Measurements from ENCODE around the gene PBOV1. TPM values are rescaled to one million over a fixed set of nuclear protein-coding genes. Genes with fewer than 3 reads are reported as not detected.

Gene PBOV1
- total and polyA plus RNA-seq, 8 donors = not detected

GRCh38 chr6:138198430-138199091 is 19.7 kb downstream of the PBOV1 start:
- no peak for TF ChIP-seq POLR2A (IDR thresholded peaks at IDR 0.05)
- no peak for TF ChIP-seq POLR2AphosphoS5 (IDR thresholded peaks at IDR 0.05)
- TF ChIP-seq, protein P1, sequence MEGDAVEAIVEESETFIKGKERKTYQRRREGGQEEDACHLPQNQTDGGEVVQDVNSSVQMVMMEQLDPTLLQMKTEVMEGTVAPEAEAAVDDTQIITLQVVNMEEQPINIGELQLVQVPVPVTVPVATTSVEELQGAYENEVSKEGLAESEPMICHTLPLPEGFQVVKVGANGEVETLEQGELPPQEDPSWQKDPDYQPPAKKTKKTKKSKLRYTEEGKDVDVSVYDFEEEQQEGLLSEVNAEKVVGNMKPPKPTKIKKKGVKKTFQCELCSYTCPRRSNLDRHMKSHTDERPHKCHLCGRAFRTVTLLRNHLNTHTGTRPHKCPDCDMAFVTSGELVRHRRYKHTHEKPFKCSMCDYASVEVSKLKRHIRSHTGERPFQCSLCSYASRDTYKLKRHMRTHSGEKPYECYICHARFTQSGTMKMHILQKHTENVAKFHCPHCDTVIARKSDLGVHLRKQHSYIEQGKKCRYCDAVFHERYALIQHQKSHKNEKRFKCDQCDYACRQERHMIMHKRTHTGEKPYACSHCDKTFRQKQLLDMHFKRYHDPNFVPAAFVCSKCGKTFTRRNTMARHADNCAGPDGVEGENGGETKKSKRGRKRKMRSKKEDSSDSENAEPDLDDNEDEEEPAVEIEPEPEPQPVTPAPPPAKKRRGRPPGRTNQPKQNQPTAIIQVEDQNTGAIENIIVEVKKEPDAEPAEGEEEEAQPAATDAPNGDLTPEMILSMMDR (IDR thresholded peaks at IDR 0.05) = no peak
- TF ChIP-seq EP300 (IDR thresholded peaks at IDR 0.05) = no peak
- no peak for DNase-seq
- H3K27me3 ChIP-seq = no peaks in the 10 kb centered on the region
- no peaks in the 10 kb centered on the region for H3K36me3 ChIP-seq
- WGBS, 5 donors = 67 to 79% (median 75%) methylated on average over 6 of the region's 6 CpGs
- H3K4me1 ChIP-seq = peaks cover 0 to 10% (median 5%) of the 10 kb centered on the region in 4 donors
- H3K27ac ChIP-seq = no peak overlapping the region
- no peak overlapping the region for H3K4me3 ChIP-seq
- H3K9me3 ChIP-seq = no peaks in the 10 kb centered on the region
- intact Hi-C loops (cut with DNase I; ENCODE audit: low total_unique reads) = no loop called here

GRCh38 chr6:138197570-138197969 is 20.7 kb downstream of the PBOV1 start:
- Histone ChIP-seq H3K9me3 (no peaks in the 10 kb centered on the region), H3K4me1 (peaks cover 0 to 12% (median 7%) of the 10 kb centered on the region in 4 donors), H3K27me3 (no peaks in the 10 kb centered on the region), H3K27ac (no peak overlapping the region), H3K36me3 (no peaks in the 10 kb centered on the region), H3K4me3 (no peak overlapping the region)
- no peak for DNase-seq
- WGBS, 5 donors = 93 to 96% (median 95%) methylated on average over 7 of the region's 7 CpGs
- intact Hi-C loops (cut with DNase I; ENCODE audit: low total_unique reads) = no loop called here
- no peak for TF ChIP-seq POLR2AphosphoS5 (IDR thresholded peaks at IDR 0.05)
- no peak for TF ChIP-seq EP300 (IDR thresholded peaks at IDR 0.05)
- no peak for TF ChIP-seq POLR2A (IDR thresholded peaks at IDR 0.05)
- TF ChIP-seq, protein P1 (IDR thresholded peaks at IDR 0.05) = no peak

DNA sequence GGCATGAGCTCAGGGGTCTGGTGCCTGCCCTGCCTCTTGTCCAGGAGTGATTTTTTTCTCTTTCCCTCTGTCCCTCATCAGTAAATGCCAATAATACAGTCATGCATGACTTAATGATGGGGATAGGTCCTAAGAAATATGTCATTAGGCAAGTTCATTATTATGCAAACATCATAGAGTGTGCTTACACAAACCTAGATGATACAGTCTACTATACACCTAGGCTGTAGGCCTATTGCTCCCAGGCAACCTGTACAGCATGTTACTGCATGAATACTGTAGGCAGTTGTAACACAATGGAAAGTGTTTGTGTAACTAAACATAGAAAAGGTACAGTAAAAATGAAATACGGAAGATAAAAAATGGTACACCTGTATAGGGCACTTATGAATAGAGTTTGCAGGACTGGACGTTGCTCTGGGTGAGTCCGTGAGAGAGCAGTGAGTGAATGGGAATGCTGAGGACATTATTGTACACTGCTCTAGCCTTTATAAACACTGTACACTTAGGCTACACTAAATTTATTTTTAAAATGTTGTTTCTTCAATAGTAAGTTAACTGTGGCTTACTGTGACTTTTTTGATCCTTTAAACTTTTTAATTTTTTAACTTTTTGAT is 22.1 kb downstream of the PBOV1 start:
- peak in 1 of 2 donors; percentile 45 for DNase-seq
- intact Hi-C loops (cut with DNase I; ENCODE audit: low total_unique reads) = no loop called here
- Histone ChIP-seq H3K4me1 (peaks cover 0 to 12% (median 8%) of the 10 kb centered on the region in 4 donors), H3K27ac (peak overlapping the region in 2 of 5 donors; percentile 51 to 53), H3K27me3 (no peaks in the 10 kb centered on the region), H3K9me3 (no peaks in the 10 kb centered on the region), H3K4me3 (no peak overlapping the region), H3K36me3 (no peaks in the 10 kb centered on the region)
- TF ChIP-seq POLR2A (IDR thresholded peaks at IDR 0.05) (no peak), EP300 (IDR thresholded peaks at IDR 0.05) (no peak), POLR2AphosphoS5 (IDR thresholded peaks at IDR 0.05) (no peak)
- TF ChIP-seq, protein P1 (IDR thresholded peaks at IDR 0.05) = no peak
- WGBS, 5 donors = 46 to 61% (median 52%) methylated on average over 3 of the region's 3 CpGs

- Histone ChIP-seq H3K9me3 (no peaks in the 10 kb centered on the region), H3K4me1 (peaks cover 0 to 12% (median 8%) of the 10 kb centered on the region in 4 donors), H3K4me3 (no peak overlapping the region), H3K27me3 (no peaks in the 10 kb centered on the region), H3K36me3 (no peaks in the 10 kb centered on the region), H3K27ac (peak overlapping the region; percentile 22 to 65 (median 46))
- WGBS, 5 donors = 29 to 42% (median 35%) methylated on average over 4 of the region's 4 CpGs
- peak; percentile 74 to 82 for DNase-seq
- TF ChIP-seq, protein P1 (IDR thresholded peaks at IDR 0.05) = no peak
- no peak for TF ChIP-seq POLR2AphosphoS5 (IDR thresholded peaks at IDR 0.05)
- TF ChIP-seq EP300 (IDR thresholded peaks at IDR 0.05) = no peak
- no peak for TF ChIP-seq POLR2A (IDR thresholded peaks at IDR 0.05)
- intact Hi-C loops (cut with DNase I; ENCODE audit: low total_unique reads) = no loop called here
These were observed 24.0 kb downstream of the PBOV1 start for GRCh38 chr6:138194287-138194686.

All from stomach (tissue), 9 donors.